Glutamatergic neuron (in vitro differentiated cells): ENCODE data around the gene ATF7. TPM values are rescaled to one million over a fixed set of nuclear protein-coding genes. Genes with fewer than 3 reads are reported as not detected.

Experiments used
- DNase-seq: peaks from one replicate; pipeline ENCODE4 v3.0.0; 2022
- H3K27ac Mint-ChIP-seq: one replicate; pipeline ENCODE4 v1.8.0; 2020; ENCODE audit warnings: mild to moderate bottlenecking, mixed read lengths, inconsistent platforms; ENCODE audit not compliant: unreplicated experiment
- H3K27me3 Mint-ChIP-seq: one replicate; pipeline ENCODE4 v1.8.0; 2020; ENCODE audit warnings: mild to moderate bottlenecking, moderate library complexity, mixed read lengths, inconsistent platforms; ENCODE audit not compliant: unreplicated experiment
- H3K36me3 Mint-ChIP-seq: one replicate; pipeline ENCODE4 v1.8.0; 2020; ENCODE audit warnings: mild to moderate bottlenecking, mixed read lengths, inconsistent platforms; ENCODE audit not compliant: unreplicated experiment
- H3K4me1 Mint-ChIP-seq: one replicate; pipeline ENCODE4 v1.8.0; 2020; ENCODE audit warnings: mild to moderate bottlenecking, low read depth, mixed read lengths, inconsistent platforms; ENCODE audit not compliant: unreplicated experiment
- H3K4me3 Mint-ChIP-seq: one replicate; pipeline ENCODE4 v1.8.0; 2020; ENCODE audit warnings: mild to moderate bottlenecking, mixed read lengths, inconsistent platforms; ENCODE audit not compliant: unreplicated experiment
- H3K9me3 Mint-ChIP-seq: one replicate; pipeline ENCODE4 v1.8.0; 2020; ENCODE audit warnings: mild to moderate bottlenecking, moderate library complexity, mixed read lengths, inconsistent platforms; ENCODE audit not compliant: unreplicated experiment
- total RNA-seq: library from RNA; stranded (reverse); fragmentation: NEBNext Ultra II Directional; extraction: Animal tissue kit (Norgen Biotek cat#: 25700); gene quantifications from one replicate; pipeline ENCODE4 v1.2.1, GENCODE V29; 2021; ENCODE audit not compliant: unreplicated experiment
- TF ChIP-seq, protein P1 (sequence below): fragments of 200-600 bp; sonication (generic); IDR thresholded peaks from one replicate; pipeline ENCODE4 v1.5.0; 2021; ENCODE audit not compliant: partially characterized antibody, unreplicated experiment

The ATF7 gene
- total RNA-seq, 1 donor from 2014 or later = 36.0 TPM

DNA sequence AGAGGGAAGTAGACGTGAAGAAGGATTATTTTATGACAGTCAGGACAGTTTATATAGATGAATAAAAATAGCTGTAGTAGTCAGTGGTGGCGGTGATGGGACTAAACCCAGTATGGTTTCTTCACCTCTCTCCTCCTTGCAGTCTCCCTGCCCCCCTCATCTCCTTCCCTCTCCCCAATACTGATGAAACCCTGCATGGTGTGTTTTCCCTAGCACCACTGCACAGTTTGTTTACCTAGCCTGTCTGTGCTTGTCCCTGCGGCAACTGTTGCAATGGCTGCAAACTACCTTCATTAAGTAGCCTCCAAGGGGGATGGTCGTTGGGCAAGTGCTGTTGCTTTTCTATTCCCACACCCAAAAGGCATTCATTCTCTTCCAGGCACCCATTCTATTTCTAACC lies 159.5 kb downstream of the ATF7 start:
- TF ChIP-seq, protein P1, sequence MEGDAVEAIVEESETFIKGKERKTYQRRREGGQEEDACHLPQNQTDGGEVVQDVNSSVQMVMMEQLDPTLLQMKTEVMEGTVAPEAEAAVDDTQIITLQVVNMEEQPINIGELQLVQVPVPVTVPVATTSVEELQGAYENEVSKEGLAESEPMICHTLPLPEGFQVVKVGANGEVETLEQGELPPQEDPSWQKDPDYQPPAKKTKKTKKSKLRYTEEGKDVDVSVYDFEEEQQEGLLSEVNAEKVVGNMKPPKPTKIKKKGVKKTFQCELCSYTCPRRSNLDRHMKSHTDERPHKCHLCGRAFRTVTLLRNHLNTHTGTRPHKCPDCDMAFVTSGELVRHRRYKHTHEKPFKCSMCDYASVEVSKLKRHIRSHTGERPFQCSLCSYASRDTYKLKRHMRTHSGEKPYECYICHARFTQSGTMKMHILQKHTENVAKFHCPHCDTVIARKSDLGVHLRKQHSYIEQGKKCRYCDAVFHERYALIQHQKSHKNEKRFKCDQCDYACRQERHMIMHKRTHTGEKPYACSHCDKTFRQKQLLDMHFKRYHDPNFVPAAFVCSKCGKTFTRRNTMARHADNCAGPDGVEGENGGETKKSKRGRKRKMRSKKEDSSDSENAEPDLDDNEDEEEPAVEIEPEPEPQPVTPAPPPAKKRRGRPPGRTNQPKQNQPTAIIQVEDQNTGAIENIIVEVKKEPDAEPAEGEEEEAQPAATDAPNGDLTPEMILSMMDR = no peak
- Mint-ChIP-seq H3K4me3 (no peak overlapping the region), H3K27me3 (peaks cover 6% of the 10 kb centered on the region), H3K36me3 (no peaks in the 10 kb centered on the region), H3K4me1 (peaks cover 5% of the 10 kb centered on the region), H3K27ac (no peak overlapping the region), H3K9me3 (no peaks in the 10 kb centered on the region)
- no peak for DNase-seq

- no peaks in the 10 kb centered on the region for H3K9me3 Mint-ChIP-seq
- no peaks in the 10 kb centered on the region for H3K36me3 Mint-ChIP-seq
- H3K4me1 Mint-ChIP-seq = peaks cover 5% of the 10 kb centered on the region
- TF ChIP-seq, protein P1 = no peak
- H3K27ac Mint-ChIP-seq = peak overlapping the region; percentile 48
- DNase-seq = no peak
- H3K27me3 Mint-ChIP-seq = peaks cover 4% of the 10 kb centered on the region
- H3K4me3 Mint-ChIP-seq = no peak overlapping the region
These were observed 160.5 kb downstream of the ATF7 start for GRCh38 chr12:53465679-53466078.

GRCh38 chr12:53464685-53465418 lies 161.3 kb downstream of the ATF7 start:
- H3K4me3 Mint-ChIP-seq = no peak overlapping the region
- no peaks in the 10 kb centered on the region for H3K36me3 Mint-ChIP-seq
- H3K9me3 Mint-ChIP-seq = no peaks in the 10 kb centered on the region
- H3K27ac Mint-ChIP-seq = peak overlapping the region; percentile 48
- DNase-seq = no peak
- TF ChIP-seq, protein P1 = no peak
- H3K4me1 Mint-ChIP-seq = peaks cover 6% of the 10 kb centered on the region
- H3K27me3 Mint-ChIP-seq = peaks cover 4% of the 10 kb centered on the region

- no peak overlapping the region for H3K27ac Mint-ChIP-seq
These were observed 162.2 kb downstream of the ATF7 start for GRCh38 chr12:53463802-53464560.

More at GRCh38 chr12:53463802-53464560, 162.2 kb downstream of the ATF7 start:
- Mint-ChIP-seq H3K9me3 (no peaks in the 10 kb centered on the region), H3K4me3 (no peak overlapping the region), H3K4me1 (peaks cover 6% of the 10 kb centered on the region), H3K27me3 (peaks cover 4% of the 10 kb centered on the region), H3K36me3 (no peaks in the 10 kb centered on the region)
- TF ChIP-seq, protein P1 = no peak
- no peak for DNase-seq
